Stimulated activated CD8-positive, alpha-beta memory T cell treated with anti-CD3 and anti-CD28 coated beads, Interleukin-4, amount 100 ng/mL, for 24 hours (primary cell): ENCODE results near the gene CDY1B.
"Not testable (repeated sequence)": the region's sequence is repeated elsewhere in the genome, so short reads cannot be mapped to it uniquely, and the experiment has no call there.

Experiments used
- DNase-seq: peaks from one replicate; pipeline ENCODE4 v3.0.0-alpha.2; 2020; ENCODE audit warnings: low read depth

The CDY1B gene

GRCh38 chrY:24047919-24048318, at the start of gene CDY1B:
CDY1B (minus strand) TSS chrY:24048019; CDS start chrY:24047688, 331 bp downstream.
- DNase-seq = not testable (repeated sequence)

- DNase-seq = not testable (repeated sequence)
Measured at GRCh38 chrY:24049525-24049924, 1.7 kb upstream of the CDY1B start.

- DNase-seq = not testable (repeated sequence)
Measured at GRCh38 chrY:24043209-24043608, 4.6 kb downstream of the CDY1B start.

DNA sequence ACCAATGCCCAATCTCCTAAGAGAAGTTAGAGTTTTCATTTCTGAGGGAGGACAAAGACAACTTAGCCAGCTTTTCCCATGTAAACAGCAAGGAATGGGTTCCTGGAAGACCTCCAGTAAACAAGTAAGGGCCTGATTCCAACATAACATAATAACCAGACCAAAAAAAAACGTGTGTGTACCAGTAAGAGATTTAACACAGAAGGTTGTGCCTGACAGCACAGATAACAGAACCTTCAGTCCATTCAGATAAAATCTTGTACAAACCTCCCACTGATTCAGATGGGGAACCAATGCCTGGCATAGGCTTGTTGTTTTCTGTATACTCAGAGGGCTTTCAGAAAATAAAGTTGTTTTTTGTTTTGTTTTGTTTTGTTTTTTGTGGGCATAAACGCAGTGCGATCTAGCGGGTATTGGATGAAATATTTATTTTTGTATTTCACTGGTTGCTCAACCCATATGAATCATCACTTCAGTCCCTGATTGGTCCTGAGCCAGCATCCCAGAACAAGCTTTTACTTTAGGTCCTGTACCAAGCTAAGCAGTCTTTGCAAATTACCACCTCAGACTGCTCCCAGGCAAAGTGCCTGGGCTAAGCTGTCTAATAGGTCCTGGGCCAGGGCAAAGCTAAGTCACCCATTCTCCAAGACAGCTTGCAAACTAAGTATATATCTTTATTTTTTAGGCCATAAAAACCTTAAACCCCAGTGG, 8.7 kb downstream of the CDY1B start:
- DNase-seq = not testable (repeated sequence)

- not testable (repeated sequence) for DNase-seq
Measured at GRCh38 chrY:24026212-24027103, 21.4 kb downstream of the CDY1B start.
